HG03064 (cell line): ENCODE results near the gene ASTE1.
"Not testable (repeated sequence)": the region's sequence is repeated elsewhere in the genome, so short reads cannot be mapped to it uniquely, and the experiment has no call there.

Experiments
- ATAC-seq: cut with Tn5 transposase; IDR thresholded peaks from one replicate; pipeline ENCODE4 v1.9.1; 2021; ENCODE audit warnings: low read depth; ENCODE audit not compliant: unreplicated experiment

ASTE1 gene

DNA sequence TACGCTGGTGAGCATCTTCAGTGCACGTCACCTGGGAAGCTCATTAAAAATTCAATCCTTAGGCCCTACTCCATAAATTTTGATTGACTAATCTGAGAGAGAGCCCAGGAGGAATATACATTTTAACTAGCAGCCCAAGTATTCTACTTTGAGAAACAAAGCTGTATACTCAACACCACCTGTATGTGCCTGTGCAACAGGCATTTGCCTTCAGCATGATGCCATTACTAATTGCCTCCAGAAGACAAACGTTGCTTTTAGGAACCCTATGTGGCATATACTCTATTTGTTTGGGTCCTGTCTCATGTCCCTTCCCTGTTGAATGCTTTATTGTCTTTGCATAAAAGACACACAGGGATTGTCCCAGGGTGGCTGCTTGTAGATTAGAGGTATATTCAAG, 7.7 kb downstream of the ASTE1 start:
- ATAC-seq: no peak

DNA sequence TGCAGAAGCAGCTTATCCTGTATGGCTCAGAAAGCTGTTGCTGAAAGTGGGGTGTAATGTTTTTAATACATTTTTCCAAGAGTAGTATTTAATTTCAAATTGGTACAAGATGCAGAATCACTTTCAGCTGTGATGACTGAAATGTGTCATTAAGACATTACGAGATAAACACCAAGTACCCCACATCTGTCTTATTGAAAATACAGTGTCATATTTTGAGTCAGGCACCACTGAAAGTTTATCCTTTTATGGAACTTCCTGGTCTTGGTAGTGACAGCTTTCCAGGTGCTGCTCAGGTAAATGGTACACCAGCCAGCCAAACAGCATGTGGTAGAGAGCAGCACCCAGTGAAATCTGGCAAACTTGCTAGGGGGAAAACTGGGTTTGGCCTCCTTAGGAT, 16.9 kb downstream of the ASTE1 start:
- no peak for ATAC-seq

DNA sequence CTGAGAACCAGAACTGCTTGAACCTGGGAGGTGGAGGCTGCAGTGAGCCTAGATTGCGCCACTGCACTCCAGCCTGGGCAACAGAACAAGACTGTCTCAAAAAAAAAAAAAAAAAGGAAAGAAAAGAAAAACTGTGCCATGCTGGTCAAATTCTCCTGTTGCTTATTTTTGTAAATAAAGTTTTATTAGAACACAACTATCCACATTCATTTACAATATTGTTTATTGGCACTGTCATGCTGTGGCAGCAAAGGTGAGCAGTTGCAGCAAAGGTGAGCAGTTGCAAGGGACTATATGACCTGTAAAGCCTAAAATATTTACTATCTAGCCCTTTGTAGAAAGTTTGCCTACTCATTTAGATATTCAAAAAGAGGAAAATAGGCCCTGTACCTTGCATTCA, 18.3 kb downstream of the ASTE1 start:
- no peak for ATAC-seq

- ATAC-seq: no peak
Observed at GRCh38 chr3:131007782-131008181, 18.8 kb downstream of the ASTE1 start.

GRCh38 chr3:131007256-131007655, 19.4 kb downstream of the ASTE1 start:
- ATAC-seq: no peak

DNA sequence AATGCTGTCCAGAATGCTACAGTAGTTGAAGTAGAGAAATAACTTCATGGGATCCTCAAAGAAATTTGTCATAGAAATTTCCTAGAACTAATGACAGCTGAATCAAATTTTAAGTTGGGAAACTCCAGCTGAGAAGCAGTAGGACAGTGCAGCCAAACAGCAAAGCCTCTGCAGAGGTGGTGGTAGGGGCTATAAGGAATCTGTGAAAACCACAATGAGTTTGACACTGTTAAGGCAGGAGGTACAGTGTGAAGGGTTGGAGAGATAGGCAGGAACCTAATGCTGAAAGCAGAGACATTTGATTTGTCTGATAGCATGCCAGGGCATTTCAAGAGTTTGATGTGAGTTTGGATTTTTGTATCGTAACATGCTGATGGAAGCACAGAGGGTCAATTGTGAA, 22.0 kb downstream of the ASTE1 start:
- ATAC-seq: no peak

- no peak for ATAC-seq
Observed at GRCh38 chr3:131001071-131001470, 25.6 kb downstream of the ASTE1 start.

- ATAC-seq: no peak
Observed at GRCh38 chr3:130997289-130997688, 29.3 kb downstream of the ASTE1 start.

- ATAC-seq: no peak
Observed at GRCh38 chr3:130992344-130992743, 34.3 kb downstream of the ASTE1 start.

GRCh38 chr3:130991126-130991525, 35.5 kb downstream of the ASTE1 start:
- no peak for ATAC-seq

- ATAC-seq: no peak
Observed at GRCh38 chr3:130990282-130990681, 36.3 kb downstream of the ASTE1 start.

- no peak for ATAC-seq
Observed at GRCh38 chr3:130981469-130981868, 45.2 kb downstream of the ASTE1 start.

- no peak for ATAC-seq
Observed at GRCh38 chr3:130979117-130979516, 47.5 kb downstream of the ASTE1 start.

- ATAC-seq: no peak
Observed at GRCh38 chr3:130976706-130977105, 49.9 kb downstream of the ASTE1 start.

GRCh38 chr3:130975251-130975650, 51.4 kb downstream of the ASTE1 start:
- ATAC-seq: no peak

- no peak for ATAC-seq
Observed at GRCh38 chr3:130974201-130974600, 52.4 kb downstream of the ASTE1 start.

GRCh38 chr3:130973406-130973805, 53.2 kb downstream of the ASTE1 start:
- ATAC-seq: no peak

GRCh38 chr3:130972592-130972991, 54.0 kb downstream of the ASTE1 start:
- not testable (repeated sequence) for ATAC-seq

GRCh38 chr3:130971208-130971607, 55.4 kb downstream of the ASTE1 start:
- ATAC-seq: no peak

- ATAC-seq: no peak
Observed at GRCh38 chr3:130969621-130970020, 57.0 kb downstream of the ASTE1 start.

GRCh38 chr3:130968221-130968620, 58.4 kb downstream of the ASTE1 start:
- ATAC-seq: no peak

- ATAC-seq: no peak
Observed at GRCh38 chr3:130967281-130967680, 59.3 kb downstream of the ASTE1 start.

GRCh38 chr3:130963878-130964277, 62.7 kb downstream of the ASTE1 start:
- no peak for ATAC-seq
